ENCODE measurements around the gene IL7R. TPM values are rescaled to one million over a fixed set of nuclear protein-coding genes. Genes with fewer than 3 reads are reported as not detected.

The IL7R gene
- total and polyA plus RNA-seq, 8 donors, result 3.9 to 144 (median 9.0) TPM

DNA sequence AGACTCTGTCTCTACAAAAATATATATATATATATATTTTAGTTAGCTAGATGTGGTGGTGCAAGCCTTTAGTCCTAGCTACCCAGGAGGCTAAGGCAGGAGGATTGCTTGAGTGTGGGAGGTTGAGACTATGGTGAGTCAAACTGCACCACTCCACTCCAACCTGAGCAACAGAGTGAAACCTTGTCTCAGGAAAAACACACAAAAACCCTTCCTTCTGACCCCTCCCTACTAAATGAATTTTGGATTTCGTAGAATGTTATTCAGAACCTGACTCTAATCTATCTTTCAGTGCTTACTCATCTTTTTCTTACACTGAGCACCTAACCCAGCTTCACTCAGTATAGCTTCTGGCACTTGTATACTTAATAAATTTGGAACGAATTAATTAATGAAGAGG lies 35.2 kb upstream of the IL7R start:
- ATAC-seq (no peak), DNase-seq (no peak)
- peaks cover 0 to 13% of the 10 kb centered on the region in 2 donors for H3K4me1 ChIP-seq
- H3K27me3 ChIP-seq, result no peaks in the 10 kb centered on the region
- H3K36me3 ChIP-seq, result no peaks in the 10 kb centered on the region
- no peak overlapping the region for H3K4me3 ChIP-seq
- TF ChIP-seq, protein P1, sequence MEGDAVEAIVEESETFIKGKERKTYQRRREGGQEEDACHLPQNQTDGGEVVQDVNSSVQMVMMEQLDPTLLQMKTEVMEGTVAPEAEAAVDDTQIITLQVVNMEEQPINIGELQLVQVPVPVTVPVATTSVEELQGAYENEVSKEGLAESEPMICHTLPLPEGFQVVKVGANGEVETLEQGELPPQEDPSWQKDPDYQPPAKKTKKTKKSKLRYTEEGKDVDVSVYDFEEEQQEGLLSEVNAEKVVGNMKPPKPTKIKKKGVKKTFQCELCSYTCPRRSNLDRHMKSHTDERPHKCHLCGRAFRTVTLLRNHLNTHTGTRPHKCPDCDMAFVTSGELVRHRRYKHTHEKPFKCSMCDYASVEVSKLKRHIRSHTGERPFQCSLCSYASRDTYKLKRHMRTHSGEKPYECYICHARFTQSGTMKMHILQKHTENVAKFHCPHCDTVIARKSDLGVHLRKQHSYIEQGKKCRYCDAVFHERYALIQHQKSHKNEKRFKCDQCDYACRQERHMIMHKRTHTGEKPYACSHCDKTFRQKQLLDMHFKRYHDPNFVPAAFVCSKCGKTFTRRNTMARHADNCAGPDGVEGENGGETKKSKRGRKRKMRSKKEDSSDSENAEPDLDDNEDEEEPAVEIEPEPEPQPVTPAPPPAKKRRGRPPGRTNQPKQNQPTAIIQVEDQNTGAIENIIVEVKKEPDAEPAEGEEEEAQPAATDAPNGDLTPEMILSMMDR (IDR thresholded peaks at IDR 0.05), result no peak
- intact Hi-C loops (cut with DNase I), result no loop called here
- no peaks in the 10 kb centered on the region for H3K9me3 ChIP-seq
- H3K27ac ChIP-seq, result no peak overlapping the region

DNA sequence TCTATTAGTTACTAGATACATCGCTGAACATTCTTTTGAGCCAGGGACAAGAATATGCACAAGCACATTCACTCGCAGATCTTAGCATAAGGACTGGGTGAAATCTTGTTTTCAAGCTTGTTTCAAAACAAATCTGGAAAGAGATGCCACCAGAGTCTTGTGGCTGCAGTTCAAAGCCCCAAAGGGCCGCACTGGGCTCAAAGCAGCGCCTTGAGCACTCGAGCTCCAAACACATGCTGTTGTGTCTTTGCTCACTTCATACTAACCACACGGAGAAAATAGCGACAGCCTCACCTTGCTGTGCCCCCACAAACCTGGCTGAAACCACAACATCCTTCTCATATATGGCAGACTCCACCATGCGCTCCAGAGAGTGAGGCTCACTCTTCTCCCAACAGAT lies 34.2 kb upstream of the IL7R start:
- no peaks in the 10 kb centered on the region for H3K9me3 ChIP-seq
- TF ChIP-seq, protein P1 (IDR thresholded peaks at IDR 0.05), result no peak

DNA sequence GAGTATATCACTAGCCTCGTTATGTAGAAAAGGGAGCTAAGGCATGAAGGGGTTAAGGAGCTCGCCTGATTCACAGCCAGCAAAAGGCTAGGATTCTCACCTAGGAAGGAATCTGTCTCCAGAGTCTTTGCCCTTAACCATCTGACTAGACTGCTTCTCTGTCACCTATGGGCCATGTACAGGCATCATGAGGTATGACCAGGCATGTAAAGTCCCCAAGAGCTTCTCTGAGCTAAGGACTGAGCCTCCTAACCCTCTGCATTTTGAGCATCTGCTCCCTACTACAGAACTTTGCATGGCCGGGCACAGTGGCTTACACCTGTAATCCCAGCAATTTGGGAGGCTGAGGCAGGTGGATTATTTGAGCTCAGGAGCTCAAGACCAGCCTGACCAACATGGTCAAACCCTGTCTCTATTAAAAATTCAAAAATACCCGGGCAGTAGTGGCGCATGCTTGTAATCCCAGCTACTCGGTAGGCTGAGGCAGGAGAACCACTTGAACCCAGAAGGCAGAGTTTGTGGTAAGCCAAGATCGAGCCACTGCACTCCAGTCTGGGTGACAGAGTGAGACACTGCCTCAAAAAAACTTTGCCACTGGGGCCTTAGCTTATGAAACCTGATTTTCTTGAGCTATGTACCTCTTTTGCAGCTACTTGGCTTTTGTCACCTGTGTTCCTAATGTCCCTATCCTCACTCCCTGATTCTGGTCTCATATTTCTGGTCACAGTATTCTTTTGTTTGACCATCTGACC lies 33.2 kb upstream of the IL7R start:
- Histone ChIP-seq H3K27me3 (no peaks in the 10 kb centered on the region), H3K36me3 (no peaks in the 10 kb centered on the region), H3K4me3 (no peak overlapping the region), H3K9me3 (no peaks in the 10 kb centered on the region), H3K4me1 (peaks cover 0 to 13% of the 10 kb centered on the region in 2 donors), H3K27ac (no peak overlapping the region)
- no peak for DNase-seq
- ATAC-seq, result no peak
- TF ChIP-seq, protein P1 (IDR thresholded peaks at IDR 0.05), result no peak
- intact Hi-C loops (cut with DNase I), result no loop called here

More for the DNA sequence above, 34.2 kb upstream of the IL7R start:
- H3K27me3 ChIP-seq, result no peaks in the 10 kb centered on the region
- no peak overlapping the region for H3K27ac ChIP-seq
- intact Hi-C loops (cut with DNase I), result no loop called here
- peaks cover 0 to 13% of the 10 kb centered on the region in 2 donors for H3K4me1 ChIP-seq
- H3K4me3 ChIP-seq, result no peak overlapping the region
- no peaks in the 10 kb centered on the region for H3K36me3 ChIP-seq
- ATAC-seq, result no peak
- no peak for DNase-seq

DNA sequence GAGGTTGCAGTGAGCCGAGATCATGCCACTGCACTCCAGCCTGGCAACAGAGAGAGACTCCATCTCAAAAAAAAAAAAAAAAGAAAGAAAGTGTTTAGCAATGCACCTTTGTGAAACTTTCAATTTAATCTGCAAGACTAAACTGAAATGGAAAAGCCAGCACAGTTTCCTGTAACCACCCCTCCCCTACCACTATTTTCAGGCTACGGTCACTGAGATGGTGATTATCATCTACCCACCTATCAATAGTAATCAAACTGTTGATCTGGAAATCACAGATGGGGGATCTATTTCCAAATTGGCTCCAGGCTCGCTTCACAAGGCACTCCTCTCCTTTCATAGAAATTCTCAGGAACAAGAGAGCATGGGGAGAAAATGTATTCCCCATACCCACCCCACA lies 30.6 kb upstream of the IL7R start:
- H3K36me3 ChIP-seq, result no peaks in the 10 kb centered on the region
- no peak for DNase-seq
- TF ChIP-seq, protein P1 (IDR thresholded peaks at IDR 0.05), result no peak
- intact Hi-C loops (cut with DNase I), result no loop called here
- no peak overlapping the region for H3K4me3 ChIP-seq
- H3K27me3 ChIP-seq, result no peaks in the 10 kb centered on the region
- ATAC-seq, result no peak
- H3K27ac ChIP-seq, result no peak overlapping the region
- no peaks in the 10 kb centered on the region for H3K9me3 ChIP-seq
- peaks cover 0 to 2% of the 10 kb centered on the region in 2 donors for H3K4me1 ChIP-seq

DNA sequence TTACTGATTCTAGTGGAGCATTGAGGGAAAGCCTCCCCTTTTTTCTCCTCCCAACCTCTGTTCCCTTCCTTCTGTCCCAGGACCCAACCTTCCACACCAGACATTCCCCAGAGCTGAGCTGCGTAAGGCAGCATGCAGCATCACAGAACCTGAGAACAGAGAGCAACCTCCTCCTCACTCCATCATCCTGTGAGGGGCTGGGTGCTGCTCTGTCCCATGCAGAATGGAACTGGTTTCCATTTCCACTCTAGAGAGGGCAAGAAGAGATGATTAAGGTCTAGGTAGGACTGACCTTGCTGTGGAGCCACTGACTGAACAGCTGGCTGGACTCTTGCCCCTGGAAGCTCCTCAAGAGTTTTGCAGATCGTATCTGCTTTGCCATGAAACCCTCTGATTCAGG lies 30.1 kb upstream of the IL7R start:
- TF ChIP-seq, protein P1 (IDR thresholded peaks at IDR 0.05), result no peak
- H3K4me1 ChIP-seq, result no peaks in the 10 kb centered on the region
- no peak overlapping the region for H3K4me3 ChIP-seq
- DNase-seq, result no peak
- no peaks in the 10 kb centered on the region for H3K36me3 ChIP-seq
- H3K27me3 ChIP-seq, result no peaks in the 10 kb centered on the region
- H3K9me3 ChIP-seq, result no peaks in the 10 kb centered on the region
- no peak overlapping the region for H3K27ac ChIP-seq
- no peak for ATAC-seq
- intact Hi-C loops (cut with DNase I), result no loop called here
